Esophagus muscularis mucosa (tissue), 4 donors: ENCODE measurements around the gene SRP14. TPM values are rescaled to one million over a fixed set of nuclear protein-coding genes. Genes with fewer than 3 reads are reported as not detected.

Source experiments
- DNase-seq: peaks from one replicate; pipeline ENCODE4 v3.0.0-alpha.2; 2017; ENCODE audit errors: extremely low spot score
- H3K27ac ChIP-seq, 4 donors: fragments of 200-600 bp; sonication (generic); replicated peaks in 1 of 4; 1 replicate in 3 of 4; 2 replicates in 1 of 4; pipeline ENCODE4 v1.5.1; 2016 to 2019; ENCODE audit warnings: mild to moderate bottlenecking in 1 of 4
- H3K27me3 ChIP-seq, 4 donors: fragments of 200-600 bp; sonication (generic); one replicate each; pipeline versions ENCODE4 v1.5.1 to v1.6.0; 2016 to 2019
- H3K36me3 ChIP-seq, 4 donors: fragments of 200-600 bp; sonication (generic); one replicate each; pipeline ENCODE4 v1.5.1; 2016 to 2019
- H3K4me1 ChIP-seq, 4 donors: fragments of 200-600 bp; sonication (generic); one replicate each; pipeline ENCODE4 v1.5.1; 2016 to 2019
- H3K4me3 ChIP-seq, 4 donors: fragments of 200-600 bp; sonication (generic); 1 replicate in 2 of 4; 2 replicates in 2 of 4; pipeline ENCODE4 v1.5.1; 2016 to 2019; ENCODE audit warnings: mild to moderate bottlenecking in 4 of 4, moderate library complexity in 1 of 4
- H3K9me3 ChIP-seq, 4 donors: fragments of 200-600 bp; sonication (generic); 1 replicate in 3 of 4; 2 replicates in 1 of 4; pipeline ENCODE4 v1.5.1; 2016 to 2019
- EP300 ChIP-seq: sonication (generic); formaldehyde crosslinking; IDR thresholded peaks from one replicate; pipeline ENCODE4 v1.6.1; 2017; ENCODE audit warnings: antibody characterized with exemption
- POLR2A ChIP-seq: fragments of 450-650 bp; IDR thresholded peaks from one replicate; pipeline ENCODE4 v1.6.1; 2017; ENCODE audit warnings: antibody characterized with exemption, moderate library complexity, mild to moderate bottlenecking, low read depth
- POLR2AphosphoS5 ChIP-seq, 2 donors: sonication (generic); formaldehyde crosslinking; IDR thresholded peaks; one replicate each; pipeline ENCODE4 v1.6.1; 2017; ENCODE audit warnings: antibody characterized with exemption in 2 of 2
- WGBS: methylation state at CpG from one replicate; pipeline ENCODE4 v1.1.5; 2018; 5-methylcytosine and 5-hydroxymethylcytosine counted together
- intact Hi-C: fragments of 100-400 bp; cut with DNase I; formaldehyde crosslinking; loops from one replicate; pipeline ENCODE4 v1.15.1; 2023
- total RNA-seq, 4 donors: library from RNA; depleted of rRNA; stranded (reverse); fragments of >200 nt; gene quantifications; one replicate each; pipeline versions ENCODE4 v1.1.0 to v1.2.1, GENCODE V29; 2016
- TF ChIP-seq, protein P1 (sequence below), 3 experiments: fragments of 200-600 bp in 2 of 3; fragments of 450-650 bp in 1 of 3; sonication (generic) in 2 of 3; IDR thresholded peaks; one replicate each; pipeline ENCODE4 v1.5.1; 2017 to 2019; ENCODE audit warnings: antibody characterized with exemption in 3 of 3, mild to moderate bottlenecking in 2 of 3, moderate library complexity in 1 of 3

Gene SRP14
- total RNA-seq, 4 donors from 2014 or later, result 262 to 412 (median 301) TPM

DNA sequence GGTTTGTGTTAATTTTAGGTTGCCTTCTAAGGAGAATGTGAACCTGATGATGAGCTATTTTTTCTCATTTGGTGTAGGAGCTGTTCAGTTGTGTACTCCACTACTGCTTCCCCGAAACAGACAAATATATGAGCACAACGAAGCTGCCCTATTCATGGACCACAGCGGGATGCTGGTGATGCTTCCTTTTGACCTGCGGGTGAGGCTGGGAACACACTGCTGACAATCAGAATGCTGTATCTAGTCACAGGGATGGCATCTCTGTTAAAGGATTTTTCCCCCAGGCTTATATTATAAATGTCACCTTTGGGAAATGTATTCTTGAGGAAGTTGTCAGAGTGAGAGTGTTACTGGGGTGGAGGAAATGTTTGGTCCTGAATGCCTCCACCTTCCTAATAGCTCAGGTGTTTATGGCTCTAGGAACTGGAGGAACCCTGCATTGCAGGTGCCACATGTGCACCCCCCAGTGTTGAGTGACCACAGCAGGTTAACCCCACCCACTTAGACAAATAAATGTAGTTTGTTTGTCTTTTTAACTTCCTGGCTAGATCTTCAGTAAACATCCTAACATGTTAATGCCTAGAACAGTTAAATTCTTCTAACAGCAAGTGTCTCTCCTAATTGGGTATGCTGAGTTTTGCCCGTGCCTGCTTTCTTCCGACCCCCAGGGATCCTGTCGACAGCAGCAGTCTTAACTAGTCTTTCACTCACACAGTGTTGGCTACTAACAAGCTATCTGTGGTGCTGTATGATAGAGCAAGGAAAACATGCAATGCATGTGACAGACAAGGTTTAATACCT is 35.7 kb downstream of the SRP14 start:
- 66% methylated on average over 7 of the region's 7 CpGs for WGBS
- Histone ChIP-seq H3K27me3 (no peaks in the 10 kb centered on the region), H3K36me3 (peaks cover 60 to 94% (median 80%) of the 10 kb centered on the region in 4 donors), H3K9me3 (no peaks in the 10 kb centered on the region), H3K4me3 (no peak overlapping the region), H3K27ac (no peak overlapping the region), H3K4me1 (no peaks in the 10 kb centered on the region)
- TF ChIP-seq POLR2AphosphoS5 (IDR thresholded peaks at IDR 0.05), result no peak
- TF ChIP-seq, protein P1, sequence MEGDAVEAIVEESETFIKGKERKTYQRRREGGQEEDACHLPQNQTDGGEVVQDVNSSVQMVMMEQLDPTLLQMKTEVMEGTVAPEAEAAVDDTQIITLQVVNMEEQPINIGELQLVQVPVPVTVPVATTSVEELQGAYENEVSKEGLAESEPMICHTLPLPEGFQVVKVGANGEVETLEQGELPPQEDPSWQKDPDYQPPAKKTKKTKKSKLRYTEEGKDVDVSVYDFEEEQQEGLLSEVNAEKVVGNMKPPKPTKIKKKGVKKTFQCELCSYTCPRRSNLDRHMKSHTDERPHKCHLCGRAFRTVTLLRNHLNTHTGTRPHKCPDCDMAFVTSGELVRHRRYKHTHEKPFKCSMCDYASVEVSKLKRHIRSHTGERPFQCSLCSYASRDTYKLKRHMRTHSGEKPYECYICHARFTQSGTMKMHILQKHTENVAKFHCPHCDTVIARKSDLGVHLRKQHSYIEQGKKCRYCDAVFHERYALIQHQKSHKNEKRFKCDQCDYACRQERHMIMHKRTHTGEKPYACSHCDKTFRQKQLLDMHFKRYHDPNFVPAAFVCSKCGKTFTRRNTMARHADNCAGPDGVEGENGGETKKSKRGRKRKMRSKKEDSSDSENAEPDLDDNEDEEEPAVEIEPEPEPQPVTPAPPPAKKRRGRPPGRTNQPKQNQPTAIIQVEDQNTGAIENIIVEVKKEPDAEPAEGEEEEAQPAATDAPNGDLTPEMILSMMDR (IDR thresholded peaks at IDR 0.05), result no peak
- TF ChIP-seq EP300, result no peak
- TF ChIP-seq POLR2A, result no peak
- intact Hi-C loops, result no loop called here
- no peak for DNase-seq

DNA sequence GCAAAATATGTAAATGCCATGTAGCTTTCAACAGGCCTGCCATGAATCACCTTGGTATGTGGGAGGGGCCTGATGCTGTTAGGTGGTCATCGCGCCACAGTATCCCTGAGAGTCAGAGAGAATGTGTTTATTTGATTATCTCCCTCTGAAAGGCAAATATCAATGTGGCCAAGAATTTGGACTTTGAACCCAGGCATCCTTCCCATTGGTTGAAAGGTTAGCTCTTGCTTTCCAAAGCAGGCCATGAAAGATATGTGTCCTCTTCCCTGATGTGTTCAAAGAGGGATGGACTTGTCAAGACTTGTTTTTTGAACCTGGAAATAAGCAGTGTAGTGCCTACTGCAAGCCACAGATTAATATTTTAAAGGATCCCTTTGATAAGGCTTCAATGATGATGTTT is 36.7 kb downstream of the SRP14 start:
- WGBS, result 100% methylated on average over 2 of the region's 2 CpGs
- intact Hi-C loops, result no loop called here
- peaks cover 55 to 94% (median 78%) of the 10 kb centered on the region in 4 donors for H3K36me3 ChIP-seq

DNA sequence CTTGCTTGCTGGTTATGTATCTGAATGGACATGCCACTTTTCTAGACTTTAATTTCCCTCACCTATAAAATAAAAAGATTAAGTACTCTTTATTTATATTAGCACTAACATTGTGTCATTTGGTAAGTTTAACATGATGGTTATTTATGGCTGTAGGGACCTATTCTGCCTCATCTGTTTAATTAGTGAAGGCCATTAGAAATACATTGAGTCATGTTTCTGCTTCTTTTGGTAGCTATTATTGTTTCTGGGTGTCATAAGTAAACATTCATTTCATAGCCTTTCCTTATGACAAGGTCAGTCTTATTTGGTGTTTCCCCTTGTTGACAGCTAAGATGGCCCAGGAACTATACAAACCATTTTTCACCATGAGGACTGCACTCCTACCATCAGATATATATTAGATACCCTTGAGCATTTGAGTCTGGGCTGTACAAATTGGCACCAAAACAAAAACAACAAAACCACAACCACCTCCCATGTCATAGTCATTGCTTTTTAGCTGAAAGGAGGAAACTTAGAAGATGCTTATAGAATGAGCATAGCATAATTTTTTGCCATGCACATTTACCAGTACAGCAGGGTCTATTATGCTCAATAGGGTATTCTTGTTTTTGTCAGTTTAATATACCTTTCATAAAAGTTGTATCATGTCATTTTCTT is 39.3 kb downstream of the SRP14 start:
- peaks cover 34 to 94% (median 72%) of the 10 kb centered on the region in 4 donors for H3K36me3 ChIP-seq
- TF ChIP-seq EP300, result no peak
- H3K4me1 ChIP-seq, result no peaks in the 10 kb centered on the region
- intact Hi-C loops, result no loop called here
- H3K9me3 ChIP-seq, result no peaks in the 10 kb centered on the region
- H3K27ac ChIP-seq, result no peak overlapping the region
- DNase-seq, result no peak
- no peaks in the 10 kb centered on the region for H3K27me3 ChIP-seq
- H3K4me3 ChIP-seq, result no peak overlapping the region

More for the DNA sequence above, 36.7 kb downstream of the SRP14 start:
- DNase-seq, result no peak
- H3K4me3 ChIP-seq, result no peak overlapping the region
- TF ChIP-seq, protein P1 (IDR thresholded peaks at IDR 0.05), result no peak
- TF ChIP-seq POLR2AphosphoS5 (IDR thresholded peaks at IDR 0.05) (no peak), EP300 (no peak), POLR2A (no peak)
- H3K9me3 ChIP-seq, result no peaks in the 10 kb centered on the region
- no peak overlapping the region for H3K27ac ChIP-seq
- no peaks in the 10 kb centered on the region for H3K27me3 ChIP-seq
- H3K4me1 ChIP-seq, result no peaks in the 10 kb centered on the region

DNA sequence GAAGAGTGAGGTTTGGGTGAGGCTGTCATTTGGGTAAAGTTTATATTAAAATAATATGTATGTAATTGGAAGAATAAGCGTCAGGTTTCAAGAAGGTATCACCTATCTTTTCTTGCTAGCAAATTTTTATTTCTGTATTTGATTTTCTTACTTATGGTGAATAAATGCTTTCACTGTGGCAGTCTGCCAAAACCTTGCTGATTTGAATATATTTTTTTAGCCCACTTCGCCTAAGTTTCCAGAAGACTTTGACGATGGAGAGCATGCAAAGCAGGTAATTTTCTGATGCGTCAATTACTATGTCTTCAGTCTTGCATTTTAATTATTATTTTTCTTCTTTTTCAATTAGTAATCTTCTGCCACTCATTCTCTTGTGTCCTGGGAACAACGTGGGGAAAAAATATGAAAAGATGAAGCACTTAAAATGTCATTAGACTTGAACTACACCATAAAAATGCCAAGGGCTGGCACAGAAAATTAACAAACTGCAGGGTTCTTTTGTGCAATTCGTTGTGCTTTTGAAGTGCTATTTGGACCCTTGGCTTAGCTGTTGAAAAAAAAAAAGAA is 40.4 kb downstream of the SRP14 start:
- TF ChIP-seq, protein P1 (IDR thresholded peaks at IDR 0.05), result no peak
- TF ChIP-seq POLR2A, result no peak
- no peak for TF ChIP-seq POLR2AphosphoS5 (IDR thresholded peaks at IDR 0.05)
- TF ChIP-seq EP300, result no peak
- H3K4me1 ChIP-seq, result no peaks in the 10 kb centered on the region
- H3K27ac ChIP-seq, result no peak overlapping the region
- WGBS, result 73% methylated on average over 6 of the region's 6 CpGs
- DNase-seq, result no peak
- intact Hi-C loops, result no loop called here
- no peaks in the 10 kb centered on the region for H3K27me3 ChIP-seq
- H3K4me3 ChIP-seq, result no peak overlapping the region
- H3K36me3 ChIP-seq, result peaks cover 29 to 94% (median 71%) of the 10 kb centered on the region in 4 donors
- no peaks in the 10 kb centered on the region for H3K9me3 ChIP-seq

DNA sequence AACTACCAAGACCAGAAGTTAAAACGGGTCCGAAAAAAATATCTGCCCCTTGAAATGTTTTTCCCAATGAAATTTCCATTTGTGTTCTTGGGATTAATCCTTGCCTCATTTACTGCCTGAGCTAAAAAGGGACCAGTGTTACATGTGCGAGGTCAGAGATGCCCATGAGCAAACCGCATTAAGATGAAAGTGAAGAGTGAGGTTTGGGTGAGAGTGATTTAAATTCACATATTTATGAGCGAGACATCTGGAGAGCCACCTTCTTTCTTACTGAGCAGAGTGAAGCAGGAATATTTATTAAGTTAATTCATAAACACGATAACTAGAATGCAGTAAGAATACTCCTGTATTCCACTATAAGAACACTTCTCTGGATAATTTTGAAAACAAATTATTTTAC is 41.3 kb downstream of the SRP14 start:
- intact Hi-C loops, result no loop called here
- no peaks in the 10 kb centered on the region for H3K4me1 ChIP-seq
- WGBS, result 93% methylated on average over 6 of the region's 6 CpGs
- DNase-seq, result no peak
- H3K9me3 ChIP-seq, result no peaks in the 10 kb centered on the region
- peaks cover 28 to 94% (median 71%) of the 10 kb centered on the region in 4 donors for H3K36me3 ChIP-seq
- no peaks in the 10 kb centered on the region for H3K27me3 ChIP-seq
- no peak overlapping the region for H3K27ac ChIP-seq
- H3K4me3 ChIP-seq, result no peak overlapping the region
- TF ChIP-seq, protein P1 (IDR thresholded peaks at IDR 0.05), result no peak
- TF ChIP-seq POLR2A (no peak), EP300 (no peak), POLR2AphosphoS5 (IDR thresholded peaks at IDR 0.05) (no peak)
